Karpas-422 (cell line): Measurements from ENCODE around the gene GRB10. TPM values are rescaled to one million over a fixed set of nuclear protein-coding genes. Genes with fewer than 3 reads are reported as not detected.

Source experiments
- DNase-seq: peaks from one replicate; pipeline ENCODE4 v3.0.0-alpha.2; 2015
- H2AFZ ChIP-seq: fragments of 200-600 bp; sonication (generic); 2 replicates; pipeline ENCODE4 v1.6.1; 2014; ENCODE audit warnings: antibody characterized with exemption, low read length, mixed read lengths
- H3K27ac ChIP-seq: fragments of 200-600 bp; sonication (generic); 2 replicates; pipeline ENCODE4 v1.5.1; 2014; ENCODE audit warnings: mild to moderate bottlenecking, low read length, moderate library complexity
- H3K27me3 ChIP-seq: fragments of 200-600 bp; sonication (generic); 2 replicates; pipeline ENCODE4 v1.6.1; 2014; ENCODE audit warnings: low read length, mixed read lengths
- H3K36me3 ChIP-seq: fragments of 200-600 bp; sonication (generic); 2 replicates; pipeline ENCODE4 v1.6.1; 2014; ENCODE audit warnings: low read length, mixed read lengths; ENCODE audit not compliant: insufficient read depth
- H3K4me1 ChIP-seq: fragments of 200-600 bp; sonication (generic); 2 replicates; pipeline ENCODE4 v1.6.1; 2014; ENCODE audit warnings: mild to moderate bottlenecking, low read length, mixed read lengths
- H3K4me2 ChIP-seq: fragments of 200-600 bp; sonication (generic); 2 replicates; pipeline ENCODE4 v1.6.1; 2014; ENCODE audit warnings: low read length, low read depth, mild to moderate bottlenecking; ENCODE audit not compliant: poor library complexity, severe bottlenecking
- H3K4me3 ChIP-seq: fragments of 200-600 bp; sonication (generic); 2 replicates; pipeline ENCODE4 v1.5.1; 2014; ENCODE audit warnings: mild to moderate bottlenecking, antibody characterized with exemption, low read length, mixed read lengths
- H3K79me2 ChIP-seq: fragments of 200-600 bp; sonication (generic); 2 replicates; pipeline ENCODE4 v1.6.1; 2014; ENCODE audit warnings: mild to moderate bottlenecking, low read length, mixed read lengths
- H3K9ac ChIP-seq: fragments of 200-600 bp; sonication (generic); 2 replicates; pipeline ENCODE4 v1.6.0; 2014; ENCODE audit warnings: low read length
- H3K9me2 ChIP-seq: fragments of 200-600 bp; sonication (generic), shearing (Covaris generic); replicated peaks from 2 replicates; pipeline ENCODE4 v1.6.0; 2014; ENCODE audit warnings: mild to moderate bottlenecking, low read length, moderate library complexity; ENCODE audit not compliant: insufficient read depth
- H3K9me3 ChIP-seq: fragments of 300-700, 200-600 bp; sonication (generic); 2 replicates; pipeline ENCODE4 v1.6.1; 2014; ENCODE audit warnings: low read length, mixed read lengths
- H4K20me1 ChIP-seq: fragments of 200-600 bp; sonication (generic); 2 replicates; pipeline ENCODE4 v1.6.1; 2014; ENCODE audit warnings: mild to moderate bottlenecking, antibody characterized with exemption, low read length, low read depth; ENCODE audit not compliant: insufficient read depth
- total RNA-seq: library from RNA; depleted of rRNA; stranded (reverse); fragments of >200 nt; shearing (Covaris generic); gene quantifications from 2 replicates; pipeline ENCODE4 v1.2.3, GENCODE V29; 2014; ENCODE audit warnings: low replicate concordance

The GRB10 gene
- total RNA-seq, 1 experiment from 2014 or later, result not detected

GRCh38 chr7:50673096-50673495, 109.6 kb downstream of the GRB10 start:
- Histone ChIP-seq H3K27me3 (no peaks in the 10 kb centered on the region), H3K36me3 (no peaks in the 10 kb centered on the region), H3K9me3 (no peaks in the 10 kb centered on the region), H3K4me1 (no peaks in the 10 kb centered on the region), H3K4me3 (no peak overlapping the region), H3K9me2 (no peaks in the 10 kb centered on the region), H4K20me1 (no peaks in the 10 kb centered on the region), H3K4me2 (no peak overlapping the region), H2AFZ (no peak overlapping the region), H3K79me2 (no peaks in the 10 kb centered on the region), H3K27ac (no peak overlapping the region), H3K9ac (no peak overlapping the region)
- no peak for DNase-seq

- Histone ChIP-seq H2AFZ (no peak overlapping the region), H3K4me1 (no peaks in the 10 kb centered on the region), H3K4me3 (no peak overlapping the region), H3K9me3 (no peaks in the 10 kb centered on the region), H3K27me3 (no peaks in the 10 kb centered on the region), H3K4me2 (no peak overlapping the region), H3K36me3 (no peaks in the 10 kb centered on the region), H3K9me2 (no peaks in the 10 kb centered on the region), H3K79me2 (no peaks in the 10 kb centered on the region), H4K20me1 (no peaks in the 10 kb centered on the region), H3K27ac (no peak overlapping the region), H3K9ac (no peak overlapping the region)
- no peak for DNase-seq
Measured at GRCh38 chr7:50672045-50672444, 110.7 kb downstream of the GRB10 start.

GRCh38 chr7:50671386-50671785, 111.3 kb downstream of the GRB10 start:
- H3K9ac ChIP-seq, result no peak overlapping the region
- H3K27me3 ChIP-seq, result no peaks in the 10 kb centered on the region
- no peaks in the 10 kb centered on the region for H3K36me3 ChIP-seq
- H3K79me2 ChIP-seq, result no peaks in the 10 kb centered on the region
- no peak for DNase-seq
- H4K20me1 ChIP-seq, result no peaks in the 10 kb centered on the region
- no peak overlapping the region for H2AFZ ChIP-seq
- H3K27ac ChIP-seq, result no peak overlapping the region
- H3K4me1 ChIP-seq, result no peaks in the 10 kb centered on the region
- H3K4me2 ChIP-seq, result no peak overlapping the region
- H3K4me3 ChIP-seq, result no peak overlapping the region
- H3K9me2 ChIP-seq, result no peaks in the 10 kb centered on the region
- no peaks in the 10 kb centered on the region for H3K9me3 ChIP-seq

GRCh38 chr7:50669890-50670289, 112.8 kb downstream of the GRB10 start:
- H3K9me2 ChIP-seq, result no peaks in the 10 kb centered on the region
- H3K4me1 ChIP-seq, result no peaks in the 10 kb centered on the region
- H3K4me3 ChIP-seq, result no peak overlapping the region
- H4K20me1 ChIP-seq, result no peaks in the 10 kb centered on the region
- H3K27ac ChIP-seq, result no peak overlapping the region
- H3K9ac ChIP-seq, result no peak overlapping the region
- H3K36me3 ChIP-seq, result no peaks in the 10 kb centered on the region
- no peaks in the 10 kb centered on the region for H3K9me3 ChIP-seq
- DNase-seq, result no peak
- H3K4me2 ChIP-seq, result no peak overlapping the region
- no peak overlapping the region for H2AFZ ChIP-seq
- H3K79me2 ChIP-seq, result no peaks in the 10 kb centered on the region
- no peaks in the 10 kb centered on the region for H3K27me3 ChIP-seq

- Histone ChIP-seq H2AFZ (no peak overlapping the region), H3K36me3 (no peaks in the 10 kb centered on the region), H3K9ac (no peak overlapping the region), H3K4me1 (no peaks in the 10 kb centered on the region), H3K9me2 (no peaks in the 10 kb centered on the region), H4K20me1 (no peaks in the 10 kb centered on the region), H3K4me2 (no peak overlapping the region), H3K79me2 (no peaks in the 10 kb centered on the region), H3K27me3 (no peaks in the 10 kb centered on the region), H3K27ac (no peak overlapping the region), H3K4me3 (no peak overlapping the region), H3K9me3 (no peaks in the 10 kb centered on the region)
- DNase-seq, result no peak
Measured at GRCh38 chr7:50667789-50668226, 114.9 kb downstream of the GRB10 start.

GRCh38 chr7:50667338-50667737, 115.4 kb downstream of the GRB10 start:
- Histone ChIP-seq H2AFZ (no peak overlapping the region), H3K4me2 (no peak overlapping the region), H3K27ac (no peak overlapping the region), H3K27me3 (no peaks in the 10 kb centered on the region), H3K9me2 (no peaks in the 10 kb centered on the region), H3K79me2 (no peaks in the 10 kb centered on the region), H3K36me3 (no peaks in the 10 kb centered on the region), H4K20me1 (no peaks in the 10 kb centered on the region), H3K9ac (no peak overlapping the region), H3K9me3 (no peaks in the 10 kb centered on the region), H3K4me1 (no peaks in the 10 kb centered on the region), H3K4me3 (no peak overlapping the region)
- no peak for DNase-seq

GRCh38 chr7:50666124-50666496, 116.6 kb downstream of the GRB10 start:
- Histone ChIP-seq H3K27ac (no peak overlapping the region), H4K20me1 (no peaks in the 10 kb centered on the region), H3K4me1 (no peaks in the 10 kb centered on the region), H3K36me3 (no peaks in the 10 kb centered on the region), H2AFZ (no peak overlapping the region), H3K4me3 (no peak overlapping the region), H3K9me3 (no peaks in the 10 kb centered on the region), H3K4me2 (no peak overlapping the region), H3K9ac (no peak overlapping the region), H3K9me2 (no peaks in the 10 kb centered on the region), H3K79me2 (no peaks in the 10 kb centered on the region), H3K27me3 (no peaks in the 10 kb centered on the region)
- DNase-seq, result no peak

- no peak overlapping the region for H3K9ac ChIP-seq
- peak; percentile 42 for DNase-seq
- H3K27me3 ChIP-seq, result no peaks in the 10 kb centered on the region
- no peaks in the 10 kb centered on the region for H3K79me2 ChIP-seq
- no peak overlapping the region for H3K4me3 ChIP-seq
- peaks cover 3% of the 10 kb centered on the region for H3K4me1 ChIP-seq
- H2AFZ ChIP-seq, result 0 out of 2 replicates have a peak overlapping the region, but pooled peaks have one; percentile 49
- no peaks in the 10 kb centered on the region for H4K20me1 ChIP-seq
- H3K9me3 ChIP-seq, result no peaks in the 10 kb centered on the region
- no peak overlapping the region for H3K27ac ChIP-seq
- H3K36me3 ChIP-seq, result no peaks in the 10 kb centered on the region
- no peak overlapping the region for H3K4me2 ChIP-seq
- no peaks in the 10 kb centered on the region for H3K9me2 ChIP-seq
Measured at GRCh38 chr7:50665403-50666123, 117.1 kb downstream of the GRB10 start.
